Testis (tissue), 2 donors: ENCODE results near the gene UGT1A10.

Source experiments
- CTCF ChIP-seq, 3 experiments: fragments of 450-650 bp in 2 of 3; fragments of 200-600 bp in 1 of 3; sonication (generic) in 1 of 3; IDR thresholded peaks; one replicate each; pipeline ENCODE4 v1.5.1; 2016 to 2019; ENCODE audit warnings: antibody characterized with exemption in 3 of 3, mild to moderate bottlenecking in 2 of 3, moderate library complexity in 1 of 3
- POLR2A ChIP-seq: fragments of 450-650 bp; IDR thresholded peaks from one replicate; pipeline ENCODE4 v1.6.1; 2017; ENCODE audit warnings: antibody characterized with exemption, mild to moderate bottlenecking, moderate library complexity

DNA sequence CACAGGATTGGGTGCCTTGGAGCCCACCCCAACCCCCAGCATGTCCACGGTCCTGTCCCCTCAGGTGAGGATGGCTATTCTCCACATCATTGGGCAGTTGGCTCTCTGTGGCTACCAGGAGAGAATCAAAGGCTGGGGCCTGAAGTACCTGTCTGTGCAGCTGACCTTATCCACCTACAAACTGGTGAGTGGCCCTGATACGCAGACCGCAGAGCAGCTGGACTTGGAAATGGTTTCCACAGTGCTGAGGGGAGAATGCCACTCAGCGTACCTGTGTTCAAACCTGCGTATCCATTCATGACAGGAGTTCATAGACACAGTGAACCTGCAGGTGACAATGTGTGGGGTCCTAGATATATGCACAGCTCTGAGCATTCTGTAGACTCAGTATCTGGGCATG, 163.5 kb downstream of the UGT1A10 start:
- TF ChIP-seq CTCF (IDR thresholded peaks at IDR 0.05) (no peak), POLR2A (no peak)
